Prostate gland (tissue), 2 donors: ENCODE results near the gene ZNF839.

ENCODE experiments used
- CTCF ChIP-seq, 4 experiments: fragments of 200-600 bp in 2 of 4; fragments of 450-650 bp in 2 of 4; sonication (generic) in 2 of 4; IDR thresholded peaks; 1 replicate in 3 of 4; 2 replicates in 1 of 4; pipeline ENCODE4 v1.5.1; 2016 to 2019; ENCODE audit warnings: antibody characterized with exemption in 4 of 4, mild to moderate bottlenecking in 2 of 4, moderate library complexity in 2 of 4
- POLR2A ChIP-seq: fragments of 450-650 bp; IDR thresholded peaks from one replicate; pipeline ENCODE4 v1.6.1; 2016; ENCODE audit warnings: antibody characterized with exemption, mild to moderate bottlenecking
- POLR2AphosphoS5 ChIP-seq: sonication (generic); formaldehyde crosslinking; IDR thresholded peaks from one replicate; pipeline ENCODE4 v1.6.1; 2017; ENCODE audit warnings: antibody characterized with exemption

GRCh38 chr14:102282751-102283465 lies 36.6 kb upstream of the ZNF839 start:
- no peak for TF ChIP-seq CTCF (IDR thresholded peaks at IDR 0.05)
- no peak for TF ChIP-seq POLR2A
- TF ChIP-seq POLR2AphosphoS5, result no peak
